SK-N-SH (cell line): ENCODE results near the gene SIGLEC6.

Source experiments
- CTCF ChIP-seq: fragments of 200-600 bp; sonication (generic); IDR thresholded peaks from 2 replicates; pipeline ENCODE4 v1.6.1; 2017; ENCODE audit warnings: antibody characterized with exemption, mild to moderate bottlenecking, moderate library complexity
- RCOR1 ChIP-seq: fragments of 150-350 bp; IDR thresholded peaks from 2 replicates; pipeline ENCODE4 v1.6.1; 2017; ENCODE audit warnings: antibody characterized with exemption, low read length
- TF ChIP-seq, protein P1 (sequence below): IDR thresholded peaks from 2 replicates; pipeline ENCODE4 v1.6.1; 2012; ENCODE audit warnings: mild to moderate bottlenecking, low read depth, low read length, moderate library complexity

DNA sequence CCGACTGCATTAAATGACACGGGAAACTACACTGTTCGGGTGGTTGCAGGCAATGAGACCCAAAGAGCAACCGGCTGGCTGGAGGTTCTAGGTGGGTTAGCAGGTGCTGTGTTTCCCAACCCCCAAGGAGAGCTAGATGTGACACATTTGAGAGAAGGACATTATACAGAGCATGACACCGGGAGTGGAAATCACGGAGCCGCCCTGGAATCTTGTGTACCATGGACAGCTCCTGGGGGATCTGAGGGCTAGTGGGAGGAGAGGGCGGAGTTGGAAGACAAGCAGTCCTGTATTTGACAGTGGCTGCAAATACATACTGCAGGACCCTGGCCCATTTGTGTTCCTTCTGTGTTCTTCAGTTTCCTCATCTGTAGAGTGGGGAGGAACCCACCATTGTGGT, 50.9 kb downstream of the SIGLEC6 start:
- TF ChIP-seq RCOR1: no peak
- no peak for TF ChIP-seq CTCF
- TF ChIP-seq, protein P1, sequence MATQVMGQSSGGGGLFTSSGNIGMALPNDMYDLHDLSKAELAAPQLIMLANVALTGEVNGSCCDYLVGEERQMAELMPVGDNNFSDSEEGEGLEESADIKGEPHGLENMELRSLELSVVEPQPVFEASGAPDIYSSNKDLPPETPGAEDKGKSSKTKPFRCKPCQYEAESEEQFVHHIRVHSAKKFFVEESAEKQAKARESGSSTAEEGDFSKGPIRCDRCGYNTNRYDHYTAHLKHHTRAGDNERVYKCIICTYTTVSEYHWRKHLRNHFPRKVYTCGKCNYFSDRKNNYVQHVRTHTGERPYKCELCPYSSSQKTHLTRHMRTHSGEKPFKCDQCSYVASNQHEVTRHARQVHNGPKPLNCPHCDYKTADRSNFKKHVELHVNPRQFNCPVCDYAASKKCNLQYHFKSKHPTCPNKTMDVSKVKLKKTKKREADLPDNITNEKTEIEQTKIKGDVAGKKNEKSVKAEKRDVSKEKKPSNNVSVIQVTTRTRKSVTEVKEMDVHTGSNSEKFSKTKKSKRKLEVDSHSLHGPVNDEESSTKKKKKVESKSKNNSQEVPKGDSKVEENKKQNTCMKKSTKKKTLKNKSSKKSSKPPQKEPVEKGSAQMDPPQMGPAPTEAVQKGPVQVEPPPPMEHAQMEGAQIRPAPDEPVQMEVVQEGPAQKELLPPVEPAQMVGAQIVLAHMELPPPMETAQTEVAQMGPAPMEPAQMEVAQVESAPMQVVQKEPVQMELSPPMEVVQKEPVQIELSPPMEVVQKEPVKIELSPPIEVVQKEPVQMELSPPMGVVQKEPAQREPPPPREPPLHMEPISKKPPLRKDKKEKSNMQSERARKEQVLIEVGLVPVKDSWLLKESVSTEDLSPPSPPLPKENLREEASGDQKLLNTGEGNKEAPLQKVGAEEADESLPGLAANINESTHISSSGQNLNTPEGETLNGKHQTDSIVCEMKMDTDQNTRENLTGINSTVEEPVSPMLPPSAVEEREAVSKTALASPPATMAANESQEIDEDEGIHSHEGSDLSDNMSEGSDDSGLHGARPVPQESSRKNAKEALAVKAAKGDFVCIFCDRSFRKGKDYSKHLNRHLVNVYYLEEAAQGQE: peak; percentile 95
